ENCODE results near the gene IZUMO1.

The IZUMO1 gene

DNA sequence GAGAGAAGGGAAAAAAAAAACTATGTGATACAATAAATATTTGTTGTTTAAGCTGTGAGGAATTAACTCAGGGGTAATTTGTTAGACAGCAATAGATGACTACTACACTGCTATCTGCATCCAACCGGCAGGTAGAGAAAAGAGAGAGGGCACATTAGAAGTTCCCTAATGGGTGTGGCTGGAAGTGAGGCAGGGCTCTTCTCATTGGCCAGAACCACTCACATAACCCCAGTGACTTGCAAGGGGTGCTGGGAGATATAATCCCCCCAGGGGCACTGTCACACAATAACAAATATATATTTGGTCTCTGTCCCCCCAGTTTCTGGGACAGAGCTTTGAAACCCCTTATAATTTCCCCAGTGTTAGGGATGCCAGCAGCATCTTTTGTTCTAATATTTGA is 32.9 kb upstream of the IZUMO1 start:
- H3K4me3 ChIP-seq (IDR thresholded peaks at IDR 0.05; ENCODE audit: insufficient read depth, low read depth, low read length), result no peak overlapping the region
- H3K27ac ChIP-seq, result no peak overlapping the region
- H3K27me3 ChIP-seq (ENCODE audit: insufficient read depth, low read depth), result peaks cover 44% of the 10 kb centered on the region
- no peak overlapping the region for H3K9ac ChIP-seq
- H3K79me2 ChIP-seq (ENCODE audit: insufficient read depth, low read depth), result no peaks in the 10 kb centered on the region
- H4K20me1 ChIP-seq (ENCODE audit: insufficient read depth), result no peaks in the 10 kb centered on the region
- no peak overlapping the region for H2AFZ ChIP-seq (ENCODE audit: low read depth)
- no peaks in the 10 kb centered on the region for H3K36me3 ChIP-seq (ENCODE audit: insufficient read depth)
- TF ChIP-seq, protein P1, sequence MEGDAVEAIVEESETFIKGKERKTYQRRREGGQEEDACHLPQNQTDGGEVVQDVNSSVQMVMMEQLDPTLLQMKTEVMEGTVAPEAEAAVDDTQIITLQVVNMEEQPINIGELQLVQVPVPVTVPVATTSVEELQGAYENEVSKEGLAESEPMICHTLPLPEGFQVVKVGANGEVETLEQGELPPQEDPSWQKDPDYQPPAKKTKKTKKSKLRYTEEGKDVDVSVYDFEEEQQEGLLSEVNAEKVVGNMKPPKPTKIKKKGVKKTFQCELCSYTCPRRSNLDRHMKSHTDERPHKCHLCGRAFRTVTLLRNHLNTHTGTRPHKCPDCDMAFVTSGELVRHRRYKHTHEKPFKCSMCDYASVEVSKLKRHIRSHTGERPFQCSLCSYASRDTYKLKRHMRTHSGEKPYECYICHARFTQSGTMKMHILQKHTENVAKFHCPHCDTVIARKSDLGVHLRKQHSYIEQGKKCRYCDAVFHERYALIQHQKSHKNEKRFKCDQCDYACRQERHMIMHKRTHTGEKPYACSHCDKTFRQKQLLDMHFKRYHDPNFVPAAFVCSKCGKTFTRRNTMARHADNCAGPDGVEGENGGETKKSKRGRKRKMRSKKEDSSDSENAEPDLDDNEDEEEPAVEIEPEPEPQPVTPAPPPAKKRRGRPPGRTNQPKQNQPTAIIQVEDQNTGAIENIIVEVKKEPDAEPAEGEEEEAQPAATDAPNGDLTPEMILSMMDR (conservative IDR thresholded peaks at IDR 0.05; ENCODE audit: low read depth, low read length), result no peak
- H3K4me2 ChIP-seq, result no peak overlapping the region
- peaks cover 6% of the 10 kb centered on the region for H3K4me1 ChIP-seq (ENCODE audit: low read depth, poor library complexity, severe bottlenecking)

DNA sequence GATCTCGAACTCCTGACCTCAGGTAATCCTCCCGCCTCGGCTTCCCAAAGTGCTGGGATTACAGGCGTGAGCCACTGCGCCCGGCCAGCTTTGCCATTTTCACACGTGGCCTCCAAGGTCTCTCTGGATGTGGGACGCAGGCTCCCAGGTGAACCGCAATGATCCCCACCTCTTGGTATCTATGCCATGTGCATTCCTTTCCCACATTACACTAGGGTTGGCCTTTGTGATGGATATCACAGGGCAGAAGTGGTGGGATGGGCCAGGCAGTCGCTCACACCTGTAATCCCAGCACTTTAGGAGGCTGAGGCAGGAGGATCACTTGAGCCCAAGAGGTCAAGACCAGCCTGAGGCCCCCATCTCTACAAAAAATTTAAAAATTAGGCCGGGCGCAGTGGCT is 31.0 kb upstream of the IZUMO1 start:
- Histone ChIP-seq H3K36me3 (ENCODE audit: insufficient read depth) (no peaks in the 10 kb centered on the region), H3K27ac (no peak overlapping the region), H3K4me3 (IDR thresholded peaks at IDR 0.05; ENCODE audit: insufficient read depth, low read depth, low read length) (no peak overlapping the region), H3K9ac (no peak overlapping the region), H3K4me2 (no peak overlapping the region), H3K27me3 (ENCODE audit: insufficient read depth, low read depth) (peaks cover 50% of the 10 kb centered on the region), H2AFZ (ENCODE audit: low read depth) (no peak overlapping the region), H4K20me1 (ENCODE audit: insufficient read depth) (no peaks in the 10 kb centered on the region), H3K4me1 (ENCODE audit: low read depth, poor library complexity, severe bottlenecking) (peaks cover 6% of the 10 kb centered on the region), H3K79me2 (ENCODE audit: insufficient read depth, low read depth) (no peaks in the 10 kb centered on the region)
- TF ChIP-seq, protein P1 (conservative IDR thresholded peaks at IDR 0.05; ENCODE audit: low read depth, low read length), result no peak

DNA sequence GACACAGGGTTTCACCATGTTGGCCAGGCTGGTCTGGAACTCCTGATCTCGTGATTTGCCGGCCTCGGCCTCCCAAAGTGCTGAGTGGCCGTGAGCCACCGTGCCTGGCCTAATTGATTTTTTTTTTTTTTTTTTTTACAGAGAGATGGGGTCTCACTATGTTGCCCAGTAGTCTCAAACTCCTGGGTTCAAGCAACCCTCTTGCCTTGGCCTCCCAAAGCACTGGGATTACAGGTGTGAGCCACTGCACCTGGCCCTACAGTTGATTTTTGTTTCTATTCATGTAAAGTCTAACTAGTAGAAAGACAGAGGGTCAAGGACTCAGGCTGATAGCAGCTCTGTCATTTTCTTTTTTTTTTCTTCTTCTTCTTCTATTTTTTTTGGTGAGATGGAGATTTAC is 30.4 kb upstream of the IZUMO1 start:
- no peaks in the 10 kb centered on the region for H3K79me2 ChIP-seq (ENCODE audit: insufficient read depth, low read depth)
- peaks cover 56% of the 10 kb centered on the region for H3K27me3 ChIP-seq (ENCODE audit: insufficient read depth, low read depth)
- H3K4me1 ChIP-seq (ENCODE audit: low read depth, poor library complexity, severe bottlenecking), result peaks cover 6% of the 10 kb centered on the region
- no peak overlapping the region for H3K4me2 ChIP-seq
- H3K4me3 ChIP-seq (IDR thresholded peaks at IDR 0.05; ENCODE audit: insufficient read depth, low read depth, low read length), result no peak overlapping the region
- H2AFZ ChIP-seq (ENCODE audit: low read depth), result no peak overlapping the region
- no peak overlapping the region for H3K9ac ChIP-seq
- H3K27ac ChIP-seq, result no peak overlapping the region
- no peaks in the 10 kb centered on the region for H3K36me3 ChIP-seq (ENCODE audit: insufficient read depth)
- TF ChIP-seq, protein P1 (conservative IDR thresholded peaks at IDR 0.05; ENCODE audit: low read depth, low read length), result no peak
- H4K20me1 ChIP-seq (ENCODE audit: insufficient read depth), result no peaks in the 10 kb centered on the region

DNA sequence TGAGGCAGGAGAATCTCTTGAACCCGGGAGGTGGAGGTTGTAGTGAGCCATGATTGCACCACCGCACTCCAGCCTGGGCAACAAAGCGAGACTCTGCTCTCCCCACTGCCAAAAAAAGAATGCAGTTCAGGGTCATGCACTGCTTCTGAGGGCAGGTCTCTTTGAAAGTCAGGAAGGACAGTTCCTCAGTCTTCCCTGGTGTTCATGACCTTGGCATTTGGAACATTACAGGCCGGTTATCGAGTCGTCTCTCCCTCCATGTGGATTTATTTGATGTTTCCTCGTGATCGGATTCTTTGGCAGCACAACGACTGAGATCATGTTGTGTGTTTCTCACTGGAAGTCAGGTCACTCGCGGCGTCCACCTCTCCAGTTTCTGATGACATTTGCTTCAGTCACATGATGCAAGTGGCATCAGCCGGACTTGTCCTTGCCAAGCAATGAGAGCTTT is 25.8 kb upstream of the IZUMO1 start:
- TF ChIP-seq, protein P1 (conservative IDR thresholded peaks at IDR 0.05; ENCODE audit: low read depth, low read length), result no peak
- Histone ChIP-seq H3K27ac (no peak overlapping the region), H4K20me1 (ENCODE audit: insufficient read depth) (no peaks in the 10 kb centered on the region), H3K4me3 (IDR thresholded peaks at IDR 0.05; ENCODE audit: insufficient read depth, low read depth, low read length) (no peak overlapping the region), H3K79me2 (ENCODE audit: insufficient read depth, low read depth) (no peaks in the 10 kb centered on the region), H3K9ac (no peak overlapping the region), H3K4me1 (ENCODE audit: low read depth, poor library complexity, severe bottlenecking) (no peaks in the 10 kb centered on the region), H3K36me3 (ENCODE audit: insufficient read depth) (no peaks in the 10 kb centered on the region), H3K4me2 (no peak overlapping the region), H2AFZ (ENCODE audit: low read depth) (no peak overlapping the region), H3K27me3 (ENCODE audit: insufficient read depth, low read depth) (peaks cover 77% of the 10 kb centered on the region)

Measured in KMS-11 (cell line).